Head of caudate nucleus (tissue), 42 donors: ENCODE data around the gene KRT81.

Experiments used
- DNase-seq, 42 donors: peaks; one replicate each; pipeline versions ENCODE4 v3.0.0 to v3.0.0-alpha.2; 2020 to 2021; ENCODE audit warnings: mixed read lengths in 7 of 42
- intact Hi-C: fragments of 100-400 bp; cut with DNase I; formaldehyde crosslinking; loops from one replicate; pipeline ENCODE4 v1.15.0; 2022

The KRT81 gene

GRCh38 chr12:52280319-52280795 lies 11.0 kb downstream of the KRT81 start:
- intact Hi-C loops = no loop called here
- peak in 2 of 42 donors; percentile 22 to 28 for DNase-seq

GRCh38 chr12:52279422-52280318 lies 11.7 kb downstream of the KRT81 start:
- intact Hi-C loops = loop anchor here (5.0 kb wide), 1 partner anchor 112 kb away; no protein-coding TSS in a partner anchor
- DNase-seq = peak in 4 of 42 donors; percentile 2 to 13 (median 6)

- intact Hi-C loops = loop anchor here (5.0 kb wide), 1 partner anchor 111 kb away; no protein-coding TSS in a partner anchor
- peak; percentile 33 to 91 (median 81) for DNase-seq
Measured at GRCh38 chr12:52278575-52279421, 12.5 kb downstream of the KRT81 start.

- DNase-seq = peak in 4 of 42 donors; percentile 17 to 37 (median 30)
- intact Hi-C loops = loop anchor here (5.0 kb wide), 1 partner anchor 110 kb away; no protein-coding TSS in a partner anchor
Measured at GRCh38 chr12:52277486-52278245, 13.7 kb downstream of the KRT81 start.

- intact Hi-C loops = loop anchor here (5.0 kb wide), 1 partner anchor 108 kb away; no protein-coding TSS in a partner anchor
- peak in 3 of 42 donors; percentile 5 to 10 (median 5) for DNase-seq
Measured at GRCh38 chr12:52275686-52276085, 15.6 kb downstream of the KRT81 start.

- intact Hi-C loops = loop anchor here (5.0 kb wide), 1 partner anchor 107 kb away; no protein-coding TSS in a partner anchor
- peak in 1 of 42 donors; percentile 10 for DNase-seq
Measured at GRCh38 chr12:52274521-52275120, 16.7 kb downstream of the KRT81 start, which contains the start of gene KRT86. Gene KRT86, plus strand, starts transcription at chr12:52274645. Its CDS starts 27,272 bp downstream, at chr12:52301917.

GRCh38 chr12:52271158-52271557 lies 20.2 kb downstream of the KRT81 start:
- no peak for DNase-seq
- intact Hi-C loops = no loop called here

GRCh38 chr12:52270541-52271070 lies 20.7 kb downstream of the KRT81 start:
- intact Hi-C loops = no loop called here
- no peak for DNase-seq

- DNase-seq = no peak
- intact Hi-C loops = no loop called here
Measured at GRCh38 chr12:52268212-52268611, 23.1 kb downstream of the KRT81 start.

- intact Hi-C loops = no loop called here
- DNase-seq = peak in 3 of 42 donors; percentile 7 to 61 (median 47)
Measured at GRCh38 chr12:52267699-52268098, 23.6 kb downstream of the KRT81 start.

- intact Hi-C loops = no loop called here
- peak in 1 of 42 donors; percentile 2 for DNase-seq
Measured at GRCh38 chr12:52267266-52267665, 24.1 kb downstream of the KRT81 start.

GRCh38 chr12:52266514-52266913 lies 24.8 kb downstream of the KRT81 start:
- no peak for DNase-seq
- intact Hi-C loops = no loop called here

- intact Hi-C loops = no loop called here
- DNase-seq = peak in 7 of 42 donors; percentile 18 to 62 (median 38)
Measured at GRCh38 chr12:52264435-52264825, 26.9 kb downstream of the KRT81 start.

GRCh38 chr12:52263761-52264434 lies 27.4 kb downstream of the KRT81 start:
- no peak for DNase-seq
- intact Hi-C loops = no loop called here

GRCh38 chr12:52262286-52262685 lies 29.0 kb downstream of the KRT81 start:
- no peak for DNase-seq
- intact Hi-C loops = no loop called here

GRCh38 chr12:52261208-52261484 lies 30.2 kb downstream of the KRT81 start:
- intact Hi-C loops = no loop called here
- no peak for DNase-seq
